OCI-LY7 (cell line): ENCODE results near the gene HS3ST5.

Experiments used
- EZH2phosphoT487 ChIP-seq: fragments of 200-600 bp; sonication (generic); IDR thresholded peaks from 2 replicates; pipeline ENCODE4 v1.6.1; 2018; ENCODE audit warnings: low read depth, borderline replicate concordance, mild to moderate bottlenecking, mixed run types, antibody characterized with exemption, low read length, moderate library complexity, mixed read lengths
- TF ChIP-seq, protein P1 (sequence below): fragments of 200-600 bp; sonication (generic); conservative IDR thresholded peaks from 2 replicates; pipeline ENCODE4 v1.5.1; 2014; ENCODE audit warnings: mild to moderate bottlenecking, antibody characterized with exemption, low read length, moderate library complexity, mixed read lengths

DNA sequence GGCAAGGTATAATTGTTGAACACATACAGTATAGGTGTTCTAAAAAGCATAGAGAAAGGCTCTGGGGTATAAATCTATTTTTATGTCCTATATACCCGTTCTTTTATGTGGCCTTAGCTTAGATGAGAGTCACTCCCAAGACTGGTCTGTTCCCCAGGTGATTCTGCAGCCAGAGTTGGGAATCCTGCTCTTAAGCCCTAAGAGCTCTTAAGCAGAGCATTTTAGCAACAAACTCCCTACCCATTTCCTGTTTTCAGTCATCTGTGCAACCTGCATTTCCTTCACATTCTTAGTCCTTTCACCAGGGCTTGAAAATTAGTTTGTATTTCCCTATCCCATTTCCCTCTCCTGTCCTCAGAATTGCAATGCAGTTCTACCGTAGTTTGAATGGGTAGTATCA lies 166.1 kb downstream of the HS3ST5 start:
- TF ChIP-seq EZH2phosphoT487, result no peak
- TF ChIP-seq, protein P1, sequence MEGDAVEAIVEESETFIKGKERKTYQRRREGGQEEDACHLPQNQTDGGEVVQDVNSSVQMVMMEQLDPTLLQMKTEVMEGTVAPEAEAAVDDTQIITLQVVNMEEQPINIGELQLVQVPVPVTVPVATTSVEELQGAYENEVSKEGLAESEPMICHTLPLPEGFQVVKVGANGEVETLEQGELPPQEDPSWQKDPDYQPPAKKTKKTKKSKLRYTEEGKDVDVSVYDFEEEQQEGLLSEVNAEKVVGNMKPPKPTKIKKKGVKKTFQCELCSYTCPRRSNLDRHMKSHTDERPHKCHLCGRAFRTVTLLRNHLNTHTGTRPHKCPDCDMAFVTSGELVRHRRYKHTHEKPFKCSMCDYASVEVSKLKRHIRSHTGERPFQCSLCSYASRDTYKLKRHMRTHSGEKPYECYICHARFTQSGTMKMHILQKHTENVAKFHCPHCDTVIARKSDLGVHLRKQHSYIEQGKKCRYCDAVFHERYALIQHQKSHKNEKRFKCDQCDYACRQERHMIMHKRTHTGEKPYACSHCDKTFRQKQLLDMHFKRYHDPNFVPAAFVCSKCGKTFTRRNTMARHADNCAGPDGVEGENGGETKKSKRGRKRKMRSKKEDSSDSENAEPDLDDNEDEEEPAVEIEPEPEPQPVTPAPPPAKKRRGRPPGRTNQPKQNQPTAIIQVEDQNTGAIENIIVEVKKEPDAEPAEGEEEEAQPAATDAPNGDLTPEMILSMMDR, result no peak
